ENCODE measurements around the gene SERPINE1. TPM values are rescaled to one million over a fixed set of nuclear protein-coding genes. Genes with fewer than 3 reads are reported as not detected.

Gene SERPINE1
- total and polyA plus RNA-seq, 2 of the 13 experiments (the other 11 are each of a cell fraction or from before 2014, with no cell fraction given) = 21.2 to 1,576 TPM

DNA sequence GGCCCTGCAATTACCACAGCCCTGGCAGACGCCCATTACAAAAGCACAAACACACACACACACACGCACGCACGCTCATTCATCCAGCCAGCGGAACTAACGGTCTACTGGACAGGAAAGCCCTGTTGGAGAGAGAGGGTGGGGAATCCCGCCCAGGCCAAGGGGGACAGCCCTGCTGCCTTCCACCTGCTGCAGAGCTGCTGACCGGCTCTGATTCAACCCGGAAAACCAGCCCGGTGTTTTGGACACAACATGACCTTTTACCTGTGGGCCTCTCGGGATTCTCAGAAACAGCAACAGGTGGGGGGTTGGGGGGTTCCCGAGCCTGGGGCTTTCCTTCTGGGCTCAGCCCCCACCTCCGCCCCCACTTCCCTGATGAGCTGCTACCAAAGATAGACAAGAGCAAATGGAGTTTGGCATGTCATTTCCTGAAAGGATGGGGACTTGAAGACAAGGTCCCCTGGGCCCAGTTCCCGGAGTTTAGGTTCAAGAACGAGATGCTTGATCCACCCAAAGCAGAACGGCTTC lies 18.5 kb upstream of the SERPINE1 start (continued):
- TF ChIP-seq ZBTB4 (CRISPR knock-in tag; IDR thresholded peaks at IDR 0.05; ENCODE audit: borderline replicate concordance) (no peak), HNF4A (CRISPR knock-in tag; IDR thresholded peaks at IDR 0.05) (no peak), ZNF513 (CRISPR knock-in tag; conservative IDR thresholded peaks at IDR 0.05) (no peak), ZNF264 (CRISPR knock-in tag; IDR thresholded peaks at IDR 0.05) (no peak), MAFG (CRISPR knock-in tag; IDR thresholded peaks at IDR 0.05) (no peak), MATR3 (CRISPR knock-in tag; IDR thresholded peaks at IDR 0.05) (no peak), ZNF441 (CRISPR knock-in tag; IDR thresholded peaks at IDR 0.05; ENCODE audit: borderline replicate concordance) (peak; percentile 57; the same call in 1 of the 2 replicates), LCORL (IDR thresholded peaks at IDR 0.05) (no peak), LCORL (CRISPR knock-in tag; IDR thresholded peaks at IDR 0.05) (peak; percentile 35), NR2C2 (CRISPR knock-in tag; IDR thresholded peaks at IDR 0.05; ENCODE audit: borderline replicate concordance) (peak; percentile 60; the same call in 1 of the 2 replicates), E2F2 (CRISPR knock-in tag; IDR thresholded peaks at IDR 0.05; ENCODE audit: borderline replicate concordance) (no peak), ZNF737 (CRISPR knock-in tag; IDR thresholded peaks at IDR 0.05; ENCODE audit: borderline replicate concordance) (no peak), YEATS2 (CRISPR knock-in tag; IDR thresholded peaks at IDR 0.05; ENCODE audit: borderline replicate concordance) (no peak), ZNF501 (CRISPR knock-in tag; IDR thresholded peaks at IDR 0.05) (peak; percentile 42; the same call in 1 of the 2 replicates), SSRP1 (CRISPR knock-in tag; IDR thresholded peaks at IDR 0.05) (no peak), ADNP (CRISPR knock-in tag; IDR thresholded peaks at IDR 0.05) (no peak), YEATS4 (CRISPR knock-in tag; IDR thresholded peaks at IDR 0.05; ENCODE audit: borderline replicate concordance) (0 out of 2 replicates have a peak, but pooled peaks have one; percentile 33)
- TF ChIP-seq, protein P1, sequence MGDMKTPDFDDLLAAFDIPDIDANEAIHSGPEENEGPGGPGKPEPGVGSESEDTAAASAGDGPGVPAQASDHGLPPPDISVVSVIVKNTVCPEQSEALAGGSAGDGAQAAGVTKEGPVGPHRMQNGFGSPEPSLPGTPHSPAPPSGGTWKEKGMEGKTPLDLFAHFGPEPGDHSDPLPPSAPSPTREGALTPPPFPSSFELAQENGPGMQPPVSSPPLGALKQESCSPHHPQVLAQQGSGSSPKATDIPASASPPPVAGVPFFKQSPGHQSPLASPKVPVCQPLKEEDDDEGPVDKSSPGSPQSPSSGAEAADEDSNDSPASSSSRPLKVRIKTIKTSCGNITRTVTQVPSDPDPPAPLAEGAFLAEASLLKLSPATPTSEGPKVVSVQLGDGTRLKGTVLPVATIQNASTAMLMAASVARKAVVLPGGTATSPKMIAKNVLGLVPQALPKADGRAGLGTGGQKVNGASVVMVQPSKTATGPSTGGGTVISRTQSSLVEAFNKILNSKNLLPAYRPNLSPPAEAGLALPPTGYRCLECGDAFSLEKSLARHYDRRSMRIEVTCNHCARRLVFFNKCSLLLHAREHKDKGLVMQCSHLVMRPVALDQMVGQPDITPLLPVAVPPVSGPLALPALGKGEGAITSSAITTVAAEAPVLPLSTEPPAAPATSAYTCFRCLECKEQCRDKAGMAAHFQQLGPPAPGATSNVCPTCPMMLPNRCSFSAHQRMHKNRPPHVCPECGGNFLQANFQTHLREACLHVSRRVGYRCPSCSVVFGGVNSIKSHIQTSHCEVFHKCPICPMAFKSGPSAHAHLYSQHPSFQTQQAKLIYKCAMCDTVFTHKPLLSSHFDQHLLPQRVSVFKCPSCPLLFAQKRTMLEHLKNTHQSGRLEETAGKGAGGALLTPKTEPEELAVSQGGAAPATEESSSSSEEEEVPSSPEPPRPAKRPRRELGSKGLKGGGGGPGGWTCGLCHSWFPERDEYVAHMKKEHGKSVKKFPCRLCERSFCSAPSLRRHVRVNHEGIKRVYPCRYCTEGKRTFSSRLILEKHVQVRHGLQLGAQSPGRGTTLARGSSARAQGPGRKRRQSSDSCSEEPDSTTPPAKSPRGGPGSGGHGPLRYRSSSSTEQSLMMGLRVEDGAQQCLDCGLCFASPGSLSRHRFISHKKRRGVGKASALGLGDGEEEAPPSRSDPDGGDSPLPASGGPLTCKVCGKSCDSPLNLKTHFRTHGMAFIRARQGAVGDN (CRISPR knock-in tag; IDR thresholded peaks at IDR 0.05) = peak; percentile 89

Measured in HepG2 (cell line).